Upper lobe of left lung (tissue), 4 donors: Measurements from ENCODE around the gene HABP4.

Experiments
- POLR2A ChIP-seq, 4 donors: fragments of 450-650 bp; IDR thresholded peaks; one replicate each; pipeline ENCODE4 v1.5.1; 2016 to 2017; ENCODE audit warnings: antibody characterized with exemption in 4 of 4, mild to moderate bottlenecking in 2 of 4
- POLR2AphosphoS5 ChIP-seq, 2 donors: sonication (generic); formaldehyde crosslinking; IDR thresholded peaks; one replicate each; pipeline ENCODE4 v1.5.1; 2017; ENCODE audit warnings: antibody characterized with exemption in 2 of 2
- TF ChIP-seq, protein P1 (sequence below), 6 experiments: fragments of 450-650 bp in 4 of 6; fragments of 200-600 bp in 2 of 6; sonication (generic) in 2 of 6; IDR thresholded peaks; one replicate each; pipeline ENCODE4 v1.5.1; 2016 to 2019; ENCODE audit warnings: antibody characterized with exemption in 6 of 6

DNA sequence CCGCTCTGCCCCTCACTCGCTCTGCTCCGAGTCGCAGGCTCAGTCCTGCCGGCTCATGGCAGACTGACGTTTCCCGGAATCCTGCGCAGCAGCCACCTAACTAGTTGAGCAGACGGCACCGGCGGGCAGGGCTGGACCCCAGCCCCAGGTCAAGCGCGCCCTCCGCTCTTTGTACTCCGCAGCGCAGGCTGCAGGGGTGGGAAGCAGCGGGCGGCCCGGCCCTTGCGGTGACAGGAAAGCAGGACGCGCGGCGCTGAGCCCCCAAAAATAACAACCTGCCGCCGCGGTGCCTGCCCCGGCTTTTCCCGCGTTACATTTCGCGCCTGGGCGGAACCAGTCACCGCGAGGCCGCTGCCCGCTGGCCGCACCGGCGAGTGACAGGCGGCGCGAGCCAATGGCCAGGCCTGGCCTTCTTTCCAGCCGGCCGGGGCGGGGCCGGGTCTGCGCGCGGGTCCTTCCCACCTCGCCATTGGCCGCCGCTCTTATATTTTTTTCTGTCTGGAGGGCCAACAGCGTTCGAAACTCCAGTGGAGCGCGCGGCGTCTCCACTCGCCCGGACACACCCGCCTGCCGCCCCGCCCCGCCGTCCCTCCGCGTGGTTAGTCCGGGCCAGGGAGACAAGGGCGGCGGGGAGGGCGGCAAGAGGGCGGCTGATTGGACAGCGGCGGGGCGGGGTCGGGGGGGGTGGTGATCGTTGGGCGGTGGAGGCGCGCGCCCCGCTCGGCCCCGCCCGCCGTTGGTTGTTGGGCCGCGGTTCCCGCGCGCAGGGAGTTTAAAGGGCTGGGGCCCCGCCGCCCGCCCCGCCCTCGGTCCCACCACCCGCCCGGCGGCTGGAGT lies 31.7 kb upstream of the HABP4 start, which contains the start of gene ZNF367:
- TF ChIP-seq, protein P1, sequence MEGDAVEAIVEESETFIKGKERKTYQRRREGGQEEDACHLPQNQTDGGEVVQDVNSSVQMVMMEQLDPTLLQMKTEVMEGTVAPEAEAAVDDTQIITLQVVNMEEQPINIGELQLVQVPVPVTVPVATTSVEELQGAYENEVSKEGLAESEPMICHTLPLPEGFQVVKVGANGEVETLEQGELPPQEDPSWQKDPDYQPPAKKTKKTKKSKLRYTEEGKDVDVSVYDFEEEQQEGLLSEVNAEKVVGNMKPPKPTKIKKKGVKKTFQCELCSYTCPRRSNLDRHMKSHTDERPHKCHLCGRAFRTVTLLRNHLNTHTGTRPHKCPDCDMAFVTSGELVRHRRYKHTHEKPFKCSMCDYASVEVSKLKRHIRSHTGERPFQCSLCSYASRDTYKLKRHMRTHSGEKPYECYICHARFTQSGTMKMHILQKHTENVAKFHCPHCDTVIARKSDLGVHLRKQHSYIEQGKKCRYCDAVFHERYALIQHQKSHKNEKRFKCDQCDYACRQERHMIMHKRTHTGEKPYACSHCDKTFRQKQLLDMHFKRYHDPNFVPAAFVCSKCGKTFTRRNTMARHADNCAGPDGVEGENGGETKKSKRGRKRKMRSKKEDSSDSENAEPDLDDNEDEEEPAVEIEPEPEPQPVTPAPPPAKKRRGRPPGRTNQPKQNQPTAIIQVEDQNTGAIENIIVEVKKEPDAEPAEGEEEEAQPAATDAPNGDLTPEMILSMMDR (IDR thresholded peaks at IDR 0.05): no peak
- TF ChIP-seq POLR2AphosphoS5 (IDR thresholded peaks at IDR 0.05) (peak in 1 of 2 donors; percentile 60), POLR2A (IDR thresholded peaks at IDR 0.05) (peak in 2 of 4 donors; percentile 29 to 54)
